Panc1 (cell line): Measurements from ENCODE around the gene BCL2.

ENCODE experiments used
- SIN3A ChIP-seq: IDR thresholded peaks from 2 replicates; pipeline ENCODE4 v1.6.1; 2012; ENCODE audit warnings: low read depth, mild to moderate bottlenecking, low read length, moderate library complexity, borderline replicate concordance; ENCODE audit not compliant: insufficient read depth
- TCF7L2 ChIP-seq: IDR thresholded peaks from 2 replicates; pipeline ENCODE4 v1.6.1; 2011; ENCODE audit warnings: mild to moderate bottlenecking, low read depth, low read length, inconsistent platforms
- TF ChIP-seq, protein P1 (sequence below): fragments of 450-650 bp; IDR thresholded peaks from 2 replicates; pipeline ENCODE4 v1.5.1; 2017; ENCODE audit warnings: mild to moderate bottlenecking

DNA sequence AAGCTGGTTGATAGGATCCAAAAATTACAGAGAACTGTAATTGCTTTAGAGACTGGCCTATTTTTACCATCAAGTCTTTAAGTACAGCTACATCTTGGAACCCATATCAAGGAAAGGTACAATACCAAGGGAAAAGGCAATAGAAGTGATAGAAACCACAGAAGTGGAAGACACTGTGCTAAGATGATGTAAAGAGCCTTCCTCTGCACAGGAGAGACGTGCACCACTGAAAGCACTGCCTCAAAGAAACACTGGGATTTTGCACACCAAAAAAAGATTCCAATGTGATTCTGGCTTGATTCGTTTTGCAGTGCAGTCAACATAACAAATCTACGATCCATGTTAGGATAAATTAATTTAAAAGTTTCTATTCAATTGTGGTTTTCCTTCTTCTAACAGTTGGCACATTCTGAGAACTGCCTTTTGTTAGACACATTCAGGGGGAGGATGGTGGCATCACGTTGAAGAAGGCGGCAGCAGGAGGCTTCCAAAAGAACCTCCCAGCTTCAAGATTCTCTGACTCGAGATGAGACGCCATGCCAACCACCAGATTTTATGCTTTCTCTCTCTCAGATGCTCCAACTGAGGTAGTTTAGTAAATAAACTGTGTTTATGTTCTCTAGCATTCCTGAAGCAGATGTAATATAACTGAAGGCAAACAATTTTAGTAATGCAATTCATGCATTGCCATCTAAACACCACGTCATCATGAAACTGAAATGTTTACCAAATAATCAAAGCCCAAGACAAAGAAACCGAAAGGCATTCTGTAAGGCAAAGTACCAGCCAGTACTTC lies 102.9 kb downstream of the BCL2 start:
- no peak for TF ChIP-seq SIN3A
- TF ChIP-seq TCF7L2: no peak
- TF ChIP-seq, protein P1, sequence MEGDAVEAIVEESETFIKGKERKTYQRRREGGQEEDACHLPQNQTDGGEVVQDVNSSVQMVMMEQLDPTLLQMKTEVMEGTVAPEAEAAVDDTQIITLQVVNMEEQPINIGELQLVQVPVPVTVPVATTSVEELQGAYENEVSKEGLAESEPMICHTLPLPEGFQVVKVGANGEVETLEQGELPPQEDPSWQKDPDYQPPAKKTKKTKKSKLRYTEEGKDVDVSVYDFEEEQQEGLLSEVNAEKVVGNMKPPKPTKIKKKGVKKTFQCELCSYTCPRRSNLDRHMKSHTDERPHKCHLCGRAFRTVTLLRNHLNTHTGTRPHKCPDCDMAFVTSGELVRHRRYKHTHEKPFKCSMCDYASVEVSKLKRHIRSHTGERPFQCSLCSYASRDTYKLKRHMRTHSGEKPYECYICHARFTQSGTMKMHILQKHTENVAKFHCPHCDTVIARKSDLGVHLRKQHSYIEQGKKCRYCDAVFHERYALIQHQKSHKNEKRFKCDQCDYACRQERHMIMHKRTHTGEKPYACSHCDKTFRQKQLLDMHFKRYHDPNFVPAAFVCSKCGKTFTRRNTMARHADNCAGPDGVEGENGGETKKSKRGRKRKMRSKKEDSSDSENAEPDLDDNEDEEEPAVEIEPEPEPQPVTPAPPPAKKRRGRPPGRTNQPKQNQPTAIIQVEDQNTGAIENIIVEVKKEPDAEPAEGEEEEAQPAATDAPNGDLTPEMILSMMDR: no peak
